Stimulated activated CD8-positive, alpha-beta memory T cell treated with anti-CD3 and anti-CD28 coated beads, Interleukin-12 subunit alpha, Interleukin-12 subunit beta, amount 100 ng/mL, for 1 hour (primary cell): ENCODE results near the gene PGPEP1.
"Not testable (repeated sequence)": the region's sequence is repeated elsewhere in the genome, so short reads cannot be mapped to it uniquely, and the experiment has no call there.

Experiments used
- DNase-seq: peaks from one replicate; pipeline ENCODE4 v3.0.0-alpha.2; 2020; ENCODE audit warnings: low read depth

The PGPEP1 gene

DNA sequence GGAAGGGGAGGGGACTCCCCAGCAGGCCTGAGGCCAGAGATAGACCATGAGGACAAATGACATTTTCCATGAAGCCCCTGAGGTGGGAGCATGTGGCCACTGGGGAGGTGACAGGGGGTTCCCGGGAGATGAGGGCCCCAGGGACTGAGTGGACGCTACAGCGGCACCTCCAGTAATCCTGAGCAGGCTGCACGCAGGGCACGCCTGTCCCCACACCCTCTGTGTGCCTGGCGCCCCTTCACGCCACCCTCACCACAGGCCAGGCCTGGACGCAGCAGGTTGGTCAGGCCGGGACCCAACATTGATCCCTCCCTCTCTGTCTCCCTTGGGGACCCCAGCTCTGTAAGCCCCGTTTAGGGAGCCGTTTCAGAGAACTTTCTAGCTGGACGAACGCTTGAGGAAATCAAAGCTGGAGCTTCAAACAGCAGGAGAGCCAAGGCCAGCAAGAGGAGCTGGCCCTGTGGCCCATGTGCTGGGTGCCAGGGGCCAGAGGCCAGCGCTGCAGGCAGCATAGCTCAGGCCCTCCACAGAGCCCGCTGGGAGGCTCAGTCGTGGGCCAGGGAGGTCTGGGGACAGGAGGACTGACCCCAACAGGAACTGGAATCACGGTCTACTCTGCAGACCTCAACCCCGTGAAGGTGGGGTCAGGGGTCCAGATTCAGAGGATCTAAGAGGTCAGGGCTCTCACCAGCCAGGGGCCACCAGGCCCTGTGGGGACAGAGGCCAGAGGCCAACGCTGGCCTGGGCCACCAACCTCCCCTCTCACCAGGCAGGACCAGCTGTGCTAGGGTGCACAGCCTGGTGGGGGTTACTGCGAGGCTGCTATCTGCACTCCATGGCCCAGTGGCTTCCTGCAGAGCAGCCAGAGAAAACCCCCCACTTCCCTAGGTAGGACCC lies 32.1 kb upstream of the PGPEP1 start:
- DNase-seq = no peak

DNA sequence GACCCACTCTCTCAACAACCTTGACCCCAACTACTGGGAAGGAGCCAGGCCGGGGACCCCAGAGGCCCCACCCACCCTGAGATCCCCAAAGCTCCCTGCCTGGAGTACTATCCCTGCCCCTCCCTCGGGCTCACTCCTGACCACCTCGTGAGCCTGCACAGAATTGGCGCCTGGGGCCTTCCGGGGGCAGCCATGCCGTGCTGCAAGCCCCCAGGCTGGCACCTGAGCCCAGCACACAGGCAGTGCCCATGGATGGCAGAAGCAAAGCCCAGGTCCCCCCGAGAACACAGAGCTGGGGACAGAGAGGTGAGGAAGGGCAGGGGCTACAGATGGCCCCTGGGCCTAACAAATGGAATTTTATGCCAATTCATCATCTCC lies 31.5 kb upstream of the PGPEP1 start:
- DNase-seq = no peak

DNA sequence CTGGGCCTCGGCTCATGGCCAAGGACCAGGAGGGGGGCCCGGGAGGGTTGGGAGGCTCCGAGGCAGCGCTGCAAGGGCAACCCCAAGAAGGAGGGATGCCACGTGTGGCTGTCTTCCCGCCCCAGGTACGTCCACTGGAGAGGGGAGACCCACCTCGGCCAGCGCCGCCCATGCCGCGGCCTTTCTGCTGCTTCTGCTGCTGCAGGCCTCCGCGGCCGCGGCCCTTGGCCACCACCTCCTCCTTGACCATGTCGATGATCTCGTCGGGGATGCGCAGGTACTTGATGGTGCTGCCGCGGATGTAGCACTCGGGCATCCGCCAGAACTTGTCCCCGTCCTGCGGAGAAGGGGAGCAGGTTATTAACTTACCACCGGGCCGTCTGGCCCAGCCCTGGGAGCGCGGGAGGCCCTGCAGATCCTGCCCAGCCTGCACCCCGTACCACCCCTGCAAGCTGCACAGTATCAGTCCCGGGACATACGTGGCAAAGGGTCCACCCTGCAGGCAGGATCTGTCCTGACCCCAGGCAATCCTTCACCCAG lies 30.8 kb upstream of the PGPEP1 start:
- no peak for DNase-seq

DNA sequence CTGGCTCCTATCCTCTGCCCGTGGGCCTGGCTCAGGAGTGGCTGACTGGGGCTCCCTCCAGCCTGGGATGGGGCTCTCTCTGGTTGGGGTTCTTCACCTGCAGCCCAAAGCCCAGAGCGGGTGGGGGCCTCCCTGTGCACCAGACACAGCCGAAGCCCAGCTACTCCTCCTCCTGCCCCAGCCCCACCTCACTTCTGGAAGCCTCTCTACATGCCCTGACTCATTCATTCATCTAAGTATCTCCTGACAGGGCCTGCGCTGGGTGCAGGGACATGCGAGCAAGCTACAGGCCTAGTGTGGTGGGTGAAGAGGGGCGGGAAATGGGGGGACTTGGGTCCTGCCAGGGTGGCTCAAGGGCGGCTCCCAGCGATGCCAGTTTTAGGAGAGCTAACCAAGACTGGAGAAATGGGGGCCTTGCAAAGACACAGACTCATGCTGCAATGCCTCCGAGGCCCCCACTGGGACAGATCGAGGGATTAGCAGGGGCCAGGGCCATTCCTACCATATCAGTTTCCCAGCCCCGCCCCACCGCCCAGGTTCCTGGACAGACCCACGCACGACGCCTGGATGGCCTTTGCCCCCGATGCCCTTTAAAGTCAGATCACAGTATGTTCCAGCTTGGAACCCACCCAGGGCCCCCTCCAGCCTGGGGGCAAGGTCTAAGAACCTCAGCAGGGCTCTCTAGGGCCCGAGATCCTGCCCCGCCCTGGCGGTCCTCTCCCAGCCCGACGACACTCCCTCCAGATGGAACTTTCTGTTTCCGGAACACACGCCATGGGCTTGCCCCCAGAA lies 30.1 kb upstream of the PGPEP1 start:
- DNase-seq = no peak

DNA sequence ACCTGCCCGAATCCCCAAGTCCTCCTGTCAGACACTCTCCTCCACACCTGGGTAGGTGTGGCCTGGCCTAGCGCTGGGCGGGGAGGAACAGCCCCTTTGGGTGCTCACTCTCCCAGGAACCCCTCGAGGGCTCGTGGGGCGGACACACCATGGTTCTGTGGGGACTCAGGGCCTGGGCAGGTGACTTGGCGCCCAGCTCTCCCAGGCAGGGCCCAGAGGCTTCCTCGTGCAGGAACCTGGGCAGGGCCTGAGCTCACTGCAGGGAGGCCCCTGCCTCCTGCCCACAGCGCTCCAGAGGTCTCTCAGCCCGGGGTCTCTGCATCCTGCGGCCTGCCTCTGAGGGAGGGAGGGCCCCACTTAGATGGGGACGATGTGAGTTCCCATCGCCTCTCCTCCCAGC lies 29.4 kb upstream of the PGPEP1 start:
- DNase-seq = no peak

DNA sequence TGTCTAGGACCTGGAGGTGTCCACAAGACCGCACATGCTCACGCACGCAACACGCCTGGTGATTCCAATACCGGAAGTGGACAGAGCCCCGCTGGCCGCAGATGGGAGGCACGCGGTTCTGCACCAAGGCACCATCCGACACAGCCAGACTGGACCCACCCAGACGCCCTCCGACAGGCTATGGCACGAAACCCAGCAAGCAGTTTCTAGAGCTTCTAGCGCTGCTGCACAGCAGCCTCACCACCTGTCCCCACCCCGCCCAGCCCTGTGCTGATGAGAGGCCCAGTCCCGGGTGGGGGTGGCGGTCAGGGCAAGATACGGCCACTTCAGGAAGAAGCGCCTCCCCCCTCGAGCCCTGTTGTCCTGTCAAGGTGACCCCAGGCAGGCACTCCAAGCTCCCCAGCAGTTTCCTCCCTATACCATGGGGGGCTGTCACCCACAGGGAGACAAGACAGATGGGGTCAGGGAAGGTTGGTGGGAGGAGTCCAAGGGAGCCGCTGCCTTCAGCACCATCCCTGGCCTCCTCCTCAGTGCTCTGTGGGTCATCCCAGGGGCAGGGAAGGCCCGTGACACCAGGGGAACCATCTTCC lies 28.8 kb upstream of the PGPEP1 start:
- DNase-seq = no peak

DNA sequence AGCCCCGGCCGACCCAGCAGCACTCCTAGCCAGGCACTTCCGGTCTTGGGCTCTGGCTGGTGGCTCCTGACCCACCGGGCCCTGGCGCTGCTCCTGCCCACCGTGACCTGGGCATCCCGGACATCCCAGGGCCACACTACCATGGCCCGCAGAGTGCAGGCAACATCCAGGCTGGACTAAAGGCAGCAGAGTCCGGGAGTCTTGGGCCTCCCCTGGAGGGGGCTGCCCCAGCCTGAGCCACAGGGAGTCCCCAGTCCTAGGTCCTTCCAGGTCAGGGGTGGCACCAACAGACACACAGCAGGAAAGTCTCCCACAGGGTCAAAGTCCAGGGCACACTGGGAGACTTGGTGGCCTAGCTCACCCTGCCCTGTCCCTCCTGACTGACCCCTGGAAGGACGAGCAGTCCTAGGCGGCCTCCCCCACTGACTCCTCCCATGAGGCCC lies 28.3 kb upstream of the PGPEP1 start:
- DNase-seq = no peak

DNA sequence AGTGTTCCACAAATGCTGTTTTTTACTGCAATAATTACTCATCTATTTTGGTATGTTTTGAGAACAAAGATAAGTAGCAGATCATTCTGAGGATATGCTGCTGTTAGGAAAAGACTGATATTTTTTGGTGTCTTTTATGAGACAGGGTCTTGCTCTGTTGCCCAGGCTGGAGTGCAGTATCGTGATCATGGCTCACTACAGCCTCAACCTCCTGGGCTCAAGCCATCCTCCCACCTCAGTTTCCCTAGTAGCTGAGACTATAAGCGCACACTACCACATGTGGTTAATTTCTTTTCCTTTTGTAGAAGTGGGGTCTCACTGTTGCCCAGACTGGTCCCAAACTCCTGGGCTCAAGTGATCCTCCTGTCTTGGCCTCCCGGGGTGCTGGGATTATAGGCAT lies 27.0 kb upstream of the PGPEP1 start:
- DNase-seq = no peak

DNA sequence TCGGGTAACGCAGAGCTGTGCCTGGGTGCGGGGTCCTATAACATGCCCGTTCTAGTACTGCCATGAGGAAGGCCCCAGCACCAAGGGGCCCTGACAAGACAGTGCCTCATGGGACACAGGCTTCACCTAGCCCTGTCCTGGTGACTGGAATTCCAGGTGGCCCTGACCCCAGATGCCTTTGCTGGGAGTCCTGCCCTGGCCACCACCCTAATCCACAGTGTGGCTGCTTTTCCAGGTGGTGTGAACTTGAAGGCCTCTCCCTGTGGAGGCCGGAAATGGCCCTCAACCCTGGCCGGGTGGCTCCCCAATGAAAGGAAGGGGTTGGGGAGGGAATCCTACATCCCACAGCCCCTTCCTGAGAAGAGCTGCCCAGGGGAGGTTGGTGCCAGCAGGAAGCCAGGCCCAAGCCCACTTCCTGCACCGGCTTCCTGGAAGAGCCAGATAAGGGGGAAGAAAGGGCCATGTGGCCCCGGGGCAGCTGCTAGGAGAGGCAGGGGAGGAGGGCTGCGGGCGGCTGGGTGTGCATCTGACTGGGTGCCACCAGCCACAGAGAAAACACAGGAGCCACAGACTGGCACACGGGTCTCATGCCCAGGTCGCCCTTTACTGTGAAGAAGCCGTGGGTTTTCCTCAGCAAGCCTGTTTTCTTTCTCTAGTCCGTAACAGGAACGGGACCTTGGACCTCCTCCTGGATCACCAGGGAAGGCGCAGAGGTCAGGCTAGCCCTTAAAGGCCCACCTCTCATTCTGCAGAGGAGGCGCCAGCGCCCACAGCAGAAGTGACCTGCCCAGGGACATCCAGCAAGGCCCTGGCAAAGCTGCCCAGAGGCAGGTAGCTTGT lies 22.2 kb upstream of the PGPEP1 start:
- DNase-seq = no peak

DNA sequence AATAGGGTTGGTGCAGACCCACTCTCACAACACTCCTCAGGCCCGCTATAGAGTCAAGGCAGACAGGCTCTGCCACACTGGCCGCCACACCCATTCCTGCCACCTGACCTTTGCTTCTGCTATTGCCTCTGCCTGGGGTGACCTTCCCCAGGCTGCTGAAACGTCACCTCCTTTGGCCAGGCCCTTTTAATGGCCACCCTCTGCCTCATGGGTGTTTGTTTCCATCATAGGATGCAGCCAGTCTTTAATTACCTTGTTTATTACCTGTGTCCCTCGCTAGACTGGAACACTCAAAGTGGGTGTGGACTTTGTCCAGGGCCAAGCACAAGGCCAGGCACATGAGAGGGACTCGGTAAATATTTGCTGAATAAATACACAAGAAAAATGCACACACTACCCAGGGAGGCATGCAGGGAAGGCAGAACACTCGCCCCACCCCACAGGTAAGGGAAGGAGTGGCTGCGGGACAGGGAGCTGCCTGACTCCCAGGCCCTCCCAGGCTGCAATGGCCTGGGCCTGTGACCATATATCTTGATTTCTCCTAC lies 20.7 kb upstream of the PGPEP1 start:
- DNase-seq = no peak

DNA sequence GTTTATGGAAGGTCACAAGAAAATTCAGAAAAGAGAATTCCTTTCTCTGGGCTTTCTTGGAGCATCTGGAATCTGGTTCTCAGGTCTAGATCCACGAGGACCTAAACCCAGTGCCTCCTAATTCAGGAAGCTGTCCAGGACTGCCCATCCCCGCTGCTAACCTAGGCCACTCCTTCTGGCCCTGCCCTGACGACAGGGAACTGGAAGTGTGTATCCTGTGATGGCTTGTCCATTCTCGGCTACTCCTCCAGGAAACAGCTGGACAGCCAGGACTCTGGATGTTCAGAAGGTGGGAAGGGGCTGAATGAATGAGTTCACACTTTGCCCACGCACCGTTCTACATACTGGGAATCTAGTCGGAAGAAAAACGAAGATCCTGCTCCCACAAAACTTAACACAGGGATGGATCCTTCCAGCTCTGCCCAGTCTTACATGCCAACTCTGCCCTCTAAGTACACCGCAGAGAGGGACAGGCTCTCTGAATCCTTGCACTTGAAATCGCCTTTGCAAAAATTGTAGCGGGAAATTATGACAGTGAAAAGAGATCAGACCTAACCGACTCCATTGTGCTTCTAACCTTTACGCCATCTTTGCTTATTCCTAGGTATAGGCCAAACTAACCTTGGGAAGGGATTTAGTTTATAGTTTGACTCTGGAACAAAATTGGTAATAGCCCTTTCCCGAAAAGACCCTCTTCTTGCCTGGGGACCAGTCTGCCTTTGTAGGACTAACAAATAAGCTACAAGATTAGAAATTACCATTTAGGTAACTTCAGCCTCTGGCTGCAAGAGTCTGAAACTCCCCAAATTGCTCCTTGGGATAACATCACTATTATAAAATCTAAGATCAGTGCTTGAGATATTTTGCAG lies 19.3 kb upstream of the PGPEP1 start:
- no peak for DNase-seq

DNA sequence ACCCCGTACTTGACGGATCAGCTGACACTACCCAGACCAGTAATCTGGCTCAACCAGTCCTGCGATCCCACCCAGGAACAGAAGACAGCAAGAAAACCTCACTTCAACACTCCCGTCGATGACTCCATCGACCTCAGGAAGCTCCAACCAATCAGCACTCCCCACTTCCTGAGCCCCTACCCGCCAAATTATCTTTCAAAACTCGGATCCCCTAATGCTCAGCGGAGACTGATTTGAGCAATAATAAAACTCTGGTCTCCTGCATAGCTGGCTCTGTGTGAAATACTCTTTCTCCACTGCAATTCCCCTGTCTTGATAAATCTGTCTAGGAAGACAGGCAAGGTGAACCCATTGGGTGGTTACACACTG lies 18.7 kb upstream of the PGPEP1 start:
- no peak for DNase-seq

DNA sequence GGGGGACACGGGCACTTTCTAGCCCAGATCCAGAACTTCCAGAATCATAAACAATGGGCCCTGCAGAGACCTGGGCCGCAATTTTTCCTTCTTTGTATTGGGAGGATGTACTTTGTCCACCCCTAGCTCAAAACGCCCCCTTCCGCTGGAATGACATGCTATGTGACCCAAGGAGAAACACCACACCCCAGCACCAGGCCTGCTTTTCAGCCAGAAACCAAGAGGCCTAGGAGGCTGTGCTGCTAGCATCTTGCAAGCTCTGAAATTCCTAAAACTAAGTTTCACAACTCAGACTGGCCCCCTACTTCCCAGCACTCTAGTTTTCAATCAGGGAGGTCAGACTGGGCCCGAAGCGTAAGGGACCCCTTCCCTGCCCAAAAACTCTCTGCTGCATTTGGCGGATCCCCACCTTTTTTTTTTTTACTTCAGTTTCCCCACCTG lies 18.1 kb upstream of the PGPEP1 start:
- no peak for DNase-seq

DNA sequence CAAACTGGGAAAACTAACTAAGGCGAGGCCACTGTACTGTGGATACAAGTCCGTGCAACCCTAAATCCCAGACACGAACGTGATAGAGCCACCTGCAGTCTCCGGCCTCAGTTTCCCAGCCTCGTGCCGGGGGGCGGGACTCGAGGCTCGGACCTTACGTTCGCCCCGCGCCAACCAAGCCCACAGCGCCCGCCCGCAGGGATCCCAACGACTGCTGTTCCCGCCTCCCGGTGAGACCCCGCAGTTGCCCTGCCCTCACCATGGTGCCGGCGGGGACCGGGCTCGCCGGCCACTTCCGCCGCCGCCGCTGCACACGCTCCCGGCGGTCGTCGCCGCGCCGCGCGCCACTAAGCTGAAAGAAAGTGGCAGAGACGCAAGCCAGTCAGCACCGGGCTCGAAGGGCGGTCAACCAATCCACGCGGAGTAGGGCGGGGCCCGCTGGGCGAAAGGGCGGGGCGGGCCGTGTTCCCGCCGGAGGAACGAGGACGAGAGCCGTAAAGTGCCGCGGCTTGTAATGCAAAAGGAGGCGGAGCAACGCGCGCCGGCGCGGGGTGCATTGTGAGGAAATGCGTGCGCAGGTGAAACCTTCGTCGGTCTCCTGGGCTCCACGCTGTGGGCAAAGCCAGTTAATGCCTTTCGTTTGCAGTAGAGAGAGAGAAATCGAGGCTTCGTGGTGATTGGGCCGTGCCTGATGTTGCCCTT lies 17.5 kb upstream of the PGPEP1 start, which contains the start of gene LSM4:
TSS of gene LSM4 (minus strand) at position 318 of the 702 bp plus-strand sequence. CDS start at position 262, 56 bp downstream.
- DNase-seq = peak; percentile 100

DNA sequence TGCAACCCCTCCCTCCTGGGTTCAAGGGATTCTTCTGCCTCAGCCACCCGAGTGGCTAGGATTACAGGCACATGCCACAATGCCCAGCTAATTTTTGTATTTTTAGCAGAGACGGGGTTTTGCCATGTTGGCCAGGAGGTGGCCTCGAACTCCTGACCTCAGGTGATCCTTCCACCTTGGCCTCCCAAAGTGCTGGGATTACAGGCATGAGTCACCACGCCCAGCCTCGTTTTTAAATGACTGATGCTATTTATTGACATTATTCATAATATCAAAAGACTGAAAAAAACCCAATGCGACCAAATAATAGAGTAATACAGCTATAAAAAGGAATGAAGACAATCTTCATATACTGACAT lies 16.0 kb upstream of the PGPEP1 start:
- not testable (repeated sequence) for DNase-seq

DNA sequence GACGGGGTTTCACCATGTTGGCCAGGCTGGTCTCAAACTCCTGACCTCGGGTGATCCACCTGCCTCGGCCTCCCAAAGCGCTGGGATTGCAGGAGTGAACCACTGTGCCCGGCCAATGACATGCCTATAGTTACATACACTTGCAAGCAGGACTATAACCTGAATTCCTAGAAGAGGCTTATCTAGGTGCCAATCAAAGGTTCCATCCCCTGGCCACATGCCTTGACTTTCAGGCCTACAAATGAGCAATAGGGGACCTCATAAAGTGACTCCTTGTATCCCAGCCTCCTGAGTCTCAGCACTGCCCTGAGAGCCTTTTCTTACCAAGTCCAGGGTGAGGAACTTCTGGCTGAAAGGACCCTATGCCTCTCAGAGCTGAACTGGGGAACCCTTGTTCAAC lies 13.6 kb upstream of the PGPEP1 start:
- DNase-seq = no peak

DNA sequence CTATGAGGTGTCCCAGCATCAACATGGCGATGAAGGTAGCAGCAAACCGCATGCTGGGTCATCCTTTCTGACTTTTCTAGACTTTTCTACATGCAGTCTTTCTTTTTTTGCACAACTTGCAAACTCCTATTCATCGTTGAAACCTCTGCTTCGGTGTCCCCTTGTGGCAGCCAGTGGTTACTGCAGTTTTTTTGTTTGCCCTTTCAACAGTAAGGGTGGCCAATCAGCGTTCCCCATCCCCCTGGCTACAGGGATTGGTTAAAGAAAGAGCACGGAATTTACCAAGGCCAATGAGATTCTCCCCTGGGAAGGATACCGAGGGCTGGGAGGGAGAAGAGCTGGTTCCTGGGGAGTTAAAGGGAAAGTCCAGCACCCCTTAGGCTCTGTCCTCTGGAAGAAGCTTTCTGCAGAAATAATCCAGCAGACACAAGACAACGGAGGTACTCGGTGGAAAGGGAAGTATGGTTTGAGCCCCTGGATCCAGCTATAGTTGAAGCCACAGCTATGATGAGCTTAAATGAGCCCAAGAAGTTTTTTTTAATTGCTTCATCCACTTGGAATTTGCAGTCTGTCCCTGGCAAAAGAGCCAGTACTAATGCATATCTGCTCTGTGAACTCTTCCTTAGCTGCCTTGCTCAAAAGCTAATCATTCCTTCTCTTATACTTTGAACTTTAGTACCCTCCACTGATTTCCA lies 11.9 kb upstream of the PGPEP1 start:
- peak; percentile 74 for DNase-seq

DNA sequence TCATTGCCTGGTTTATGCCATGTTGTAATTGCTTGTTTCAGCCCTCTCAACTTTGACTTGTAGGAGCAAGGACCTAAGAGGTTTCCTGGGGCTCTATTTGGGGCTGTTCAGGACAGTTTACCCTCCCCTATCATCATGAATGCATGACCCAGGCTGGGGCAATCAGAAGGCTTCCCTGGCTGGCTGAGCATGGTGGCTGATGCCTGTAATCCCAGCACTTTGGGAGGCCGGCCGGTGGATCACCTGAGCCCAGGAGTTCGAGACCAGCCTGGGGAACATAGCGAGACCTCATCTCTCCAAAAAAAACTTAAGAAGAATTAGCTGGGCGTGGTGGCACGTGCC lies 11.4 kb upstream of the PGPEP1 start:
- DNase-seq = no peak

DNA sequence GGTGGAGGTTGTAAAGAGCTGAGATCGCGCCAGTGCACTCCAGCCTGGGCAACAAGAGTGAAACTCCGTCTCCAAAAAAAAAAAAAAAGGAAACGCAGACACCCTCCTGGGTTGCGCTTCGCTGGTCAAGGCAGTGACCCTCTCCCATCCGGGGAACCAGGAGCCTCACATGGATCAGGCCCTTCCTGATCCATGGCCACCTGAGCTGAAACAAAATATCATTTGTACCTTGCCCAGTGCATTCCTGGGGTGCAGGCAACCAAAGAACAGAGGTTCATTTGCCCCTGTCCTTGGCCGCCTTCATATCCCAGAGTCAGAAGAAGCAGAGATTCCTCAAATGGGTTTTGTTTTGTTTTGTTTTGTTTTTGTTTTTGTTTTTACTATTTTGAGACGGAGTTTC lies 9.5 kb upstream of the PGPEP1 start:
- no peak for DNase-seq
